AG10803 (cell line): ENCODE measurements around the gene CEP192.

Source experiments
- DNase-seq: peaks from one replicate; pipeline ENCODE4 v3.0.0; 2010; ENCODE audit warnings: low read depth
- H3K4me3 ChIP-seq: 2 replicates; pipeline ENCODE4 v1.5.1; 2011; ENCODE audit warnings: mild to moderate bottlenecking, low read length, control low read depth
- TF ChIP-seq, protein P1 (sequence below): conservative IDR thresholded peaks from 2 replicates; pipeline ENCODE4 v1.5.1; 2011; ENCODE audit warnings: mild to moderate bottlenecking, low read length, control low read depth, inconsistent platforms

Gene CEP192

DNA sequence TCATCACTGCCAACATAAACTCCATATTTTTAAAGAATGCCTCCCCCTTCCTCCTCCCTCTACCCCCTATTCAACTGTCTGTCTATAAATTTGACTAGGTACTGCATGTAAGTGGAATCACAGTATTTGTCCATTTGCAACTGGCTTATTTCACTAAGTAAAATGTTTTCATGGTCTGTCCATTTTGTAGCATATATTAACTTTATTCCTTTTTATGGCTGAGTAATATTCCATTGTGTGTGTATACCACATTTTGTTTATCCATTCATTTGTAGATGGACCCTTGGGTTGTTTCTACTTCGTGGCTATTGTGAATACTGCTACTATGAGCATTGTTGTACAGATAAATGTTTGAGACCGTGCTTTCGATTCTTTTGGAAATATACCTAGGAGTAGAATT lies 32.7 kb upstream of the CEP192 start:
- TF ChIP-seq, protein P1, sequence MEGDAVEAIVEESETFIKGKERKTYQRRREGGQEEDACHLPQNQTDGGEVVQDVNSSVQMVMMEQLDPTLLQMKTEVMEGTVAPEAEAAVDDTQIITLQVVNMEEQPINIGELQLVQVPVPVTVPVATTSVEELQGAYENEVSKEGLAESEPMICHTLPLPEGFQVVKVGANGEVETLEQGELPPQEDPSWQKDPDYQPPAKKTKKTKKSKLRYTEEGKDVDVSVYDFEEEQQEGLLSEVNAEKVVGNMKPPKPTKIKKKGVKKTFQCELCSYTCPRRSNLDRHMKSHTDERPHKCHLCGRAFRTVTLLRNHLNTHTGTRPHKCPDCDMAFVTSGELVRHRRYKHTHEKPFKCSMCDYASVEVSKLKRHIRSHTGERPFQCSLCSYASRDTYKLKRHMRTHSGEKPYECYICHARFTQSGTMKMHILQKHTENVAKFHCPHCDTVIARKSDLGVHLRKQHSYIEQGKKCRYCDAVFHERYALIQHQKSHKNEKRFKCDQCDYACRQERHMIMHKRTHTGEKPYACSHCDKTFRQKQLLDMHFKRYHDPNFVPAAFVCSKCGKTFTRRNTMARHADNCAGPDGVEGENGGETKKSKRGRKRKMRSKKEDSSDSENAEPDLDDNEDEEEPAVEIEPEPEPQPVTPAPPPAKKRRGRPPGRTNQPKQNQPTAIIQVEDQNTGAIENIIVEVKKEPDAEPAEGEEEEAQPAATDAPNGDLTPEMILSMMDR: no peak
- no peak for DNase-seq
- no peak overlapping the region for H3K4me3 ChIP-seq

DNA sequence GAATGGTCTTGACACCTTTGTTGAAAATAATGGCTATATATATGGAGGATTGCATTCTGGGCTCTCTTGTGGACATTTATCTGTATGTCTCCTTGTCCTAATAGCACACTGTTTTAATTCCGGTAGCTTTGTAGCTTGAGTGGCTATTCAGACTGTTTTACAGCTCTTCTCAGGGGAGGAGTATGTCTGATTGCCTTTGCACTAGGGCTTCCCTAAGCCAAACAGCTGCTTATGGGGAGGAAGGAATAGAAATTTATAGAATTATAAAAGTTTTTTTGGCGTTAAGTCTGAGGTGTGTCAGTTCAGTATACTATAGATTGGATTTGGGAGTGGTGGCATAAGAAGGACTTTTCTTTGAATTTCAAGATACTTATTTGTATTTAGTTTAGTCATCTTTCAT lies 30.8 kb upstream of the CEP192 start:
- no peak overlapping the region for H3K4me3 ChIP-seq
- no peak for DNase-seq
- TF ChIP-seq, protein P1: no peak

DNA sequence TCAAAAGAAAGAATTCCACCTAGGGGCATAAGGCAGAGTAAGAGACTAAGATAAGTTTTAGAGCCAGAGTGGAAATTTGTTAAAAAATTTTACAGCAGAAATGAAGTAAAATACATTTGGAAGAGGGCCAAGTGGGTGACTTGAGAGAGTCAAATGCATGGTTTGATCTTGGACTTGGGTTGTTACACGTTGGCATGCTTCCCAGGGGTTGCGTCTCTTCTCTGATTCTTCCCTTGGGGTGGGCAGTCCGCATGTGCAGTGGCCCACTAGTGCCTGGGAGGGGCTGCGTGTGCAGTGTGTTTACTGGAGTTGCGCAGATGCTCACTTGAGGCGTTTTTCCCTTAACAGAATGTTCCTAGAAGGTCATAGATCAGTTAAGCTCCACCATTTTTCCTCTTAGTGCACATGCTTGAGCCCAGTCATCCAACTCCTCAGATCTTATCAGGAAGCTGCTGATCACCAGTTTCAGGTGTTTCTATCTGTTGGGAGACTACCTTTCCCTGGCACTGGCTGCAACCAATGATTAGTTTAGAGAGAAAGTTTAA lies 30.2 kb upstream of the CEP192 start:
- TF ChIP-seq, protein P1: no peak
- H3K4me3 ChIP-seq: no peak overlapping the region
- no peak for DNase-seq

DNA sequence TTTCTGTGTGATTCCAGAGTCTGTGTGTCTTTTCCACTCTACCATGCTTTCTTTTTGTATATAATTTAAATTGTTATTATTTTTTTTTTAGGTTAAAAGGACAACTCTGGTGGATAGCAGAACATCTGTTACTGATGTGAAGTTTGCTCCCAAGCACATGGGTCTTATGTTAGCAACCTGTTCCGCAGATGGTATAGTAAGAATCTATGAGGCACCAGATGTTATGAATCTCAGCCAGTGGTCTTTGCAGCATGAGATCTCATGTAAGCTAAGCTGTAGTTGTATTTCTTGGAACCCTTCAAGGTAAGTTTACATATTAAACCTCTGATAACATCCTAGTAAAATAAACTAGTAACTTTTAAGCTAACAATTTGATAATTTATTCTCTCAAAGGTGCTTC lies 28.1 kb upstream of the CEP192 start:
- TF ChIP-seq, protein P1: no peak
- DNase-seq: no peak
- H3K4me3 ChIP-seq: no peak overlapping the region

DNA sequence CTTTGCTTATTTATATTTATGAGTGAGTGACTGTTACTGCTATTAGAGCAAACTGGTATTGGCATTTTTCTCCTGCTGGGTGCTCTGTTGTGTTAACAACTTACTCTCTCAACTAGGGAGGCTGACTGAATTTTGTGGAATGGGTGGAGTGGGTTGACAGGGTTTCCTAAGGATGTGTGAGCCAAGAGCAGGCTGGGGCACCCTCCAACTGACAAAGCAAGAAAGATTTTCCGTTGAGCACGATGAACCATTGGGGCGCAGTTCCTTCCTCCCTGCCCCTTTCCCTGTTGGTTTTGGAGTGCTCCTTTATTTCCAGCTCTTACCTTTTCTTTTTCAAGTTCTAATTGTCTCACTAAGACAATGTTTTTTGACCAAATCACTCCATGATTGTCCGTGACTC lies 23.0 kb upstream of the CEP192 start:
- TF ChIP-seq, protein P1: no peak
- no peak for DNase-seq
- H3K4me3 ChIP-seq: no peak overlapping the region

DNA sequence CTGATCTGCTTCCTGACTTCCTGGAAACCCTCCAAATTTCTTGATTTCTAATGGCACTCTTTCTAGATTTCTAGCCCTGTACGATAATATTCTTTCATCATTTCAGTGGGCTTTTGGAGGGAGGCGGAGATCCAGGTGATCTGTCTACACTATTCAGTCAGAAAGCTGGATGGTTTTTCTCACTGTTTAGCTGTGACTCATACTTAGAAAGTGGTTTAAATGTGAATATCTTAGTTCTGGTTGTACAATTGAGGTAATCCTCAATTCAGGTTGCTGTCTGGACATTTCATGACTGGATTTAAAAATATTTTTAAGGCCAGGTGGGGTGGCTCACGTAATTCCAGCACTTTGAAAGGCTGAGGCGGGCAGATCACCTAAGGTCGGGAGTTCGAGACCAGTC lies 22.5 kb upstream of the CEP192 start:
- TF ChIP-seq, protein P1: no peak
- no peak for DNase-seq

DNA sequence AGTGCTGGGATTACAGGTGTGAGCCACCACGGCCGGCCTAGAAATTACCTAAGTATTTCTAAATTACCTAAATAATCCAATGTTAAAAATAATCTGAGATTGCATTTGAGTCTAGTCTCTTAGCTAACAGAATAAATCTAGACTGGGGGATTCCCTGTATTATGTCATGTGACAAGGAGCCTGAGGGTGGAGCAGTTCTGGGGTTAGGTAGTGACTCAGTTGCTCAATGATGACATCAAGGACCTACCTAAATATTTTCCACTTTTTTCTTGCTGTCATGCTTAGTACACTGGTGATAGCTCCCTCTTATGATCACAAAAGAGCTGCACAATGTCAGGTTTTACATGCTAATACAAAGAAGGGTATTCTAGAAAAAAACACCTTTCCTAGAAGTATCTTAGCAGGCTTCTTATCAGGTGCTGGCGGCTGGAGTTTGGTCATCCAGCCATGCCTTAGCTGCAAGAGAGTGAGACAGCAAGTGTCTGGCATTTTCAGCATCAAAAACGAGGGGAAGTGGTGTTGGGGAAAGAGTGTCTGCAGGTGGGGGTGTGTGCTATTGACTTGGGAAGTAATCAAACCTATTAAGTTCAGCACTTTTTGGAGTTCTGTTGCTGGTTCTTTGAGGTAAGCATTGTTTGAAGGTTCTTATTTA lies 17.5 kb upstream of the CEP192 start:
- no peak overlapping the region for H3K4me3 ChIP-seq
- TF ChIP-seq, protein P1: no peak
- no peak for DNase-seq

More for the DNA sequence above, 22.5 kb upstream of the CEP192 start:
- no peak overlapping the region for H3K4me3 ChIP-seq
